ENCODE data around the gene ADH1B. TPM values are rescaled to one million over a fixed set of nuclear protein-coding genes. Genes with fewer than 3 reads are reported as not detected.

The ADH1B gene
- total RNA-seq, 1 experiment from 2014 or later = 1.8 TPM

DNA sequence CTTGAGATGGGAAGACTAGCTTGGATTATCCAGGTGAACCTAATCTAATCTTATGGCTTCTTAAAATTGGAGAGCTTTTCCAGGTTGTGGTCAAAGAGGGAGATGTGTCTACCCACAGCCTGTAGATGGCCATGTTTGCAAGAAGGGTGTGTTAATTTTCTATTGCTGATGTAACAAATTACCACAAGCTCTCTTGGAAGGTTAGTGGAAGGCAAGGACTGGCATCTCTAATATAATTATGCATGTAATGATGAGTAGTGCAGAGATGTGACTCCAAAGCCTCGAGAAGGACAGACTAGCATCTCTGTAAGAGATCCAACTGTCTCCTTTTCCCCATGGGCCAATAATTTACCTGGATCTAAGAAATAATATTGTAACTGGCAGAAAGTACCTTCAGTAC, 3.2 kb upstream of the ADH1B start (continued):
- TF ChIP-seq, protein P1, sequence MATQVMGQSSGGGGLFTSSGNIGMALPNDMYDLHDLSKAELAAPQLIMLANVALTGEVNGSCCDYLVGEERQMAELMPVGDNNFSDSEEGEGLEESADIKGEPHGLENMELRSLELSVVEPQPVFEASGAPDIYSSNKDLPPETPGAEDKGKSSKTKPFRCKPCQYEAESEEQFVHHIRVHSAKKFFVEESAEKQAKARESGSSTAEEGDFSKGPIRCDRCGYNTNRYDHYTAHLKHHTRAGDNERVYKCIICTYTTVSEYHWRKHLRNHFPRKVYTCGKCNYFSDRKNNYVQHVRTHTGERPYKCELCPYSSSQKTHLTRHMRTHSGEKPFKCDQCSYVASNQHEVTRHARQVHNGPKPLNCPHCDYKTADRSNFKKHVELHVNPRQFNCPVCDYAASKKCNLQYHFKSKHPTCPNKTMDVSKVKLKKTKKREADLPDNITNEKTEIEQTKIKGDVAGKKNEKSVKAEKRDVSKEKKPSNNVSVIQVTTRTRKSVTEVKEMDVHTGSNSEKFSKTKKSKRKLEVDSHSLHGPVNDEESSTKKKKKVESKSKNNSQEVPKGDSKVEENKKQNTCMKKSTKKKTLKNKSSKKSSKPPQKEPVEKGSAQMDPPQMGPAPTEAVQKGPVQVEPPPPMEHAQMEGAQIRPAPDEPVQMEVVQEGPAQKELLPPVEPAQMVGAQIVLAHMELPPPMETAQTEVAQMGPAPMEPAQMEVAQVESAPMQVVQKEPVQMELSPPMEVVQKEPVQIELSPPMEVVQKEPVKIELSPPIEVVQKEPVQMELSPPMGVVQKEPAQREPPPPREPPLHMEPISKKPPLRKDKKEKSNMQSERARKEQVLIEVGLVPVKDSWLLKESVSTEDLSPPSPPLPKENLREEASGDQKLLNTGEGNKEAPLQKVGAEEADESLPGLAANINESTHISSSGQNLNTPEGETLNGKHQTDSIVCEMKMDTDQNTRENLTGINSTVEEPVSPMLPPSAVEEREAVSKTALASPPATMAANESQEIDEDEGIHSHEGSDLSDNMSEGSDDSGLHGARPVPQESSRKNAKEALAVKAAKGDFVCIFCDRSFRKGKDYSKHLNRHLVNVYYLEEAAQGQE (IDR thresholded peaks at IDR 0.05; ENCODE audit: low read depth) = no peak
- TF ChIP-seq SRF (IDR thresholded peaks at IDR 0.05; ENCODE audit: low read depth) (no peak), RAD21 (IDR thresholded peaks at IDR 0.05; ENCODE audit: low read depth) (no peak)

DNA sequence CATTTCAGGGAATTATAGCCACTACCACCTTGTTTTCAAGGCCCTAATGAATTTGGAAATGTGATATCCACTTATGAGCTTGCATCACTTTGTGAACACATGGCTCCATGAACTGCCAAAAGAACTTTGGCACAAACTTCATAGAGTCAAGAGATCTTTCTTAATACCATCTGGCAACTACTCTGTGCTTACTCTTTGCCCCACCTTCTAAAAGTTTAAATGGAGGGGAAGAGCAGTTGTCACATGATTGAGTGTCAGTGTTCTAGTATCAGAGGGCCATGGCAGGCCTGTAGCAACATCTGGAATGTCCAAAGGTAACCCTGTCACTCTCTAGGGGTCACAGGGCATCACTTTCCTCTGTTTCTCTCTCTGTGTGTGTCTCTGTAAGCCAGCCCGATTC, 2.6 kb upstream of the ADH1B start:
- no peaks in the 10 kb centered on the region for H4K20me1 ChIP-seq (ENCODE audit: insufficient read depth)
- H3K4me3 ChIP-seq (replicated peaks in 1 of 2; ENCODE audit: low read depth in 1 of 2, low read length in 2 of 2) = no peak overlapping the region
- POLR2A ChIA-PET = no interaction called here
- H3K79me2 ChIP-seq (ENCODE audit: insufficient read depth, low read length) = no peaks in the 10 kb centered on the region
- H3K27ac ChIP-seq (ENCODE audit: low read depth, low read length) = no peak overlapping the region
- H2AFZ ChIP-seq (ENCODE audit: low read depth, low read length, poor library complexity, severe bottlenecking) = no peak overlapping the region
- RAD21 ChIA-PET (ENCODE audit: low non-redundant PET in 1 of 2, low total read pairs in 2 of 2, uncharacterized antibody in 2 of 2, unreplicated experiment in 2 of 2) = no interaction called here
- H3K4me2 ChIP-seq (ENCODE audit: low read length) = no peak overlapping the region
- intact Hi-C loops (cut with micrococcal nuclease) = no loop called here
- no peak for DNase-seq (ENCODE audit: low read depth, low spot score)
- no peaks in the 10 kb centered on the region for H3K9me3 ChIP-seq (ENCODE audit: control insufficient read depth in 1 of 2, insufficient read depth in 1 of 2, low read depth in 1 of 2, low read length in 2 of 2)
- H3K36me3 ChIP-seq (ENCODE audit: control insufficient read depth in 1 of 2, insufficient read depth in 2 of 2, low read length in 2 of 2) = no peaks in the 10 kb centered on the region
- H3K9me2 ChIP-seq (ENCODE audit: insufficient read depth) = no peaks in the 10 kb centered on the region
- H3K27me3 ChIP-seq (ENCODE audit: insufficient read depth, low read length) = no peaks in the 10 kb centered on the region
- no peak overlapping the region for H3K9ac ChIP-seq (ENCODE audit: low read length)
- BruUV-seq (replicated peaks) = no TSS peak
- CTCF ChIA-PET = no interaction called here
- H3K4me1 ChIP-seq (ENCODE audit: control insufficient read depth in 1 of 2, insufficient read depth in 2 of 2, low read length in 2 of 2) = no peaks in the 10 kb centered on the region
- ATAC-seq = no peak
- TF ChIP-seq SRF (IDR thresholded peaks at IDR 0.05; ENCODE audit: low read depth) (no peak), POLR2AphosphoS5 (IDR thresholded peaks at IDR 0.05; ENCODE audit: low read depth, low read length) (no peak), ZNF274 (IDR thresholded peaks at IDR 0.05; ENCODE audit: low read depth, low read length) (no peak), YY1 (IDR thresholded peaks at IDR 0.05; ENCODE audit: extremely low read depth, insufficient replicate concordance, low read depth, low read length) (no peak), JUND (IDR thresholded peaks at IDR 0.05) (no peak), ELF1 (IDR thresholded peaks at IDR 0.05; ENCODE audit: borderline replicate concordance, low read depth) (no peak), CBX3 (IDR thresholded peaks at IDR 0.05; ENCODE audit: low read depth) (no peak), RAD21 (IDR thresholded peaks at IDR 0.05; ENCODE audit: low read depth) (no peak)
- TF ChIP-seq, protein P2, sequence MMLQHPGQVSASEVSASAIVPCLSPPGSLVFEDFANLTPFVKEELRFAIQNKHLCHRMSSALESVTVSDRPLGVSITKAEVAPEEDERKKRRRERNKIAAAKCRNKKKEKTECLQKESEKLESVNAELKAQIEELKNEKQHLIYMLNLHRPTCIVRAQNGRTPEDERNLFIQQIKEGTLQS (IDR thresholded peaks at IDR 0.05) = no peak
- TF ChIP-seq, protein P3, sequence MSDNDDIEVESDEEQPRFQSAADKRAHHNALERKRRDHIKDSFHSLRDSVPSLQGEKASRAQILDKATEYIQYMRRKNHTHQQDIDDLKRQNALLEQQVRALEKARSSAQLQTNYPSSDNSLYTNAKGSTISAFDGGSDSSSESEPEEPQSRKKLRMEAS (IDR thresholded peaks at IDR 0.05) = no peak
- TF ChIP-seq, protein P4, sequence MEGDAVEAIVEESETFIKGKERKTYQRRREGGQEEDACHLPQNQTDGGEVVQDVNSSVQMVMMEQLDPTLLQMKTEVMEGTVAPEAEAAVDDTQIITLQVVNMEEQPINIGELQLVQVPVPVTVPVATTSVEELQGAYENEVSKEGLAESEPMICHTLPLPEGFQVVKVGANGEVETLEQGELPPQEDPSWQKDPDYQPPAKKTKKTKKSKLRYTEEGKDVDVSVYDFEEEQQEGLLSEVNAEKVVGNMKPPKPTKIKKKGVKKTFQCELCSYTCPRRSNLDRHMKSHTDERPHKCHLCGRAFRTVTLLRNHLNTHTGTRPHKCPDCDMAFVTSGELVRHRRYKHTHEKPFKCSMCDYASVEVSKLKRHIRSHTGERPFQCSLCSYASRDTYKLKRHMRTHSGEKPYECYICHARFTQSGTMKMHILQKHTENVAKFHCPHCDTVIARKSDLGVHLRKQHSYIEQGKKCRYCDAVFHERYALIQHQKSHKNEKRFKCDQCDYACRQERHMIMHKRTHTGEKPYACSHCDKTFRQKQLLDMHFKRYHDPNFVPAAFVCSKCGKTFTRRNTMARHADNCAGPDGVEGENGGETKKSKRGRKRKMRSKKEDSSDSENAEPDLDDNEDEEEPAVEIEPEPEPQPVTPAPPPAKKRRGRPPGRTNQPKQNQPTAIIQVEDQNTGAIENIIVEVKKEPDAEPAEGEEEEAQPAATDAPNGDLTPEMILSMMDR (IDR thresholded peaks at IDR 0.05 in 2 of 3, conservative IDR thresholded peaks at IDR 0.05 in 1 of 3; ENCODE audit: borderline replicate concordance in 1 of 3, insufficient read depth in 1 of 3, low read depth in 2 of 3, low read length in 2 of 3) = no peak
- TF ChIP-seq, protein P5, sequence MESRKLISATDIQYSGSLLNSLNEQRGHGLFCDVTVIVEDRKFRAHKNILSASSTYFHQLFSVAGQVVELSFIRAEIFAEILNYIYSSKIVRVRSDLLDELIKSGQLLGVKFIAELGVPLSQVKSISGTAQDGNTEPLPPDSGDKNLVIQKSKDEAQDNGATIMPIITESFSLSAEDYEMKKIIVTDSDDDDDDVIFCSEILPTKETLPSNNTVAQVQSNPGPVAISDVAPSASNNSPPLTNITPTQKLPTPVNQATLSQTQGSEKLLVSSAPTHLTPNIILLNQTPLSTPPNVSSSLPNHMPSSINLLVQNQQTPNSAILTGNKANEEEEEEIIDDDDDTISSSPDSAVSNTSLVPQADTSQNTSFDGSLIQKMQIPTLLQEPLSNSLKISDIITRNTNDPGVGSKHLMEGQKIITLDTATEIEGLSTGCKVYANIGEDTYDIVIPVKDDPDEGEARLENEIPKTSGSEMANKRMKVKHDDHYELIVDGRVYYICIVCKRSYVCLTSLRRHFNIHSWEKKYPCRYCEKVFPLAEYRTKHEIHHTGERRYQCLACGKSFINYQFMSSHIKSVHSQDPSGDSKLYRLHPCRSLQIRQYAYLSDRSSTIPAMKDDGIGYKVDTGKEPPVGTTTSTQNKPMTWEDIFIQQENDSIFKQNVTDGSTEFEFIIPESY (IDR thresholded peaks at IDR 0.05; ENCODE audit: extremely low read depth, insufficient replicate concordance, low read length) = no peak

Measured in HCT116 (cell line).